OCI-LY1 (cell line): Measurements from ENCODE around the gene PARN.
"Not testable (repeated sequence)": the region's sequence is repeated elsewhere in the genome, so short reads cannot be mapped to it uniquely, and the experiment has no call there.

Experiments
- H2AFZ ChIP-seq: fragments of 200-600 bp; sonication (generic), shearing (Covaris generic); 2 replicates; pipeline ENCODE4 v1.6.0; 2014; ENCODE audit warnings: antibody characterized with exemption, mild to moderate bottlenecking, low read length
- H3F3A ChIP-seq: fragments of 200-600 bp; sonication (generic), shearing (Covaris generic); 2 replicates; pipeline ENCODE4 v1.6.0; 2014; ENCODE audit warnings: mild to moderate bottlenecking, antibody characterized with exemption, low read length, moderate library complexity; ENCODE audit not compliant: insufficient read depth
- H3K27ac ChIP-seq: fragments of 200-600 bp; sonication (generic); 2 replicates; pipeline ENCODE4 v1.5.1; 2014; ENCODE audit warnings: low read length, mixed run types, mild to moderate bottlenecking, low read depth; ENCODE audit not compliant: poor library complexity, severe bottlenecking
- H3K27me3 ChIP-seq: fragments of 200-600 bp; sonication (generic); 2 replicates; pipeline ENCODE4 v1.6.0; 2014; ENCODE audit warnings: antibody characterized with exemption, mild to moderate bottlenecking, low read length, moderate library complexity; ENCODE audit not compliant: insufficient read depth
- H3K36me3 ChIP-seq: fragments of 200-600 bp; sonication (generic); 2 replicates; pipeline ENCODE4 v1.6.1; 2014; ENCODE audit warnings: mild to moderate bottlenecking, antibody characterized with exemption, low read length, moderate library complexity, mixed read lengths; ENCODE audit not compliant: insufficient read depth
- H3K4me1 ChIP-seq: fragments of 200-600 bp; sonication (generic); 2 replicates; pipeline ENCODE4 v1.5.1; 2014; ENCODE audit warnings: mild to moderate bottlenecking, low read length, moderate library complexity; ENCODE audit not compliant: insufficient read depth, severe bottlenecking
- H3K4me2 ChIP-seq: fragments of 200-600 bp; sonication (generic), shearing (Covaris generic); 2 replicates; pipeline ENCODE4 v1.6.1; 2014; ENCODE audit warnings: low read length
- H3K4me3 ChIP-seq: fragments of 200-600 bp; sonication (generic); 2 replicates; pipeline ENCODE4 v1.5.1; 2014; ENCODE audit warnings: low read length, low read depth, mild to moderate bottlenecking, mixed read lengths; ENCODE audit not compliant: poor library complexity, severe bottlenecking
- H3K79me2 ChIP-seq: fragments of 200-600 bp; shearing (Covaris generic); 2 replicates; pipeline ENCODE4 v1.6.1; 2016; ENCODE audit warnings: mixed run types, low read length, mixed read lengths; ENCODE audit not compliant: insufficient read depth
- H3K9ac ChIP-seq: fragments of 200-600 bp; sonication (generic), shearing (Covaris generic); 2 replicates; pipeline ENCODE4 v1.6.1; 2014; ENCODE audit warnings: mild to moderate bottlenecking, low read length, mixed read lengths
- H3K9me2 ChIP-seq: fragments of 200-600 bp; sonication (generic), shearing (Covaris generic); 2 replicates; pipeline ENCODE4 v1.6.1; 2014; ENCODE audit warnings: low read depth, mild to moderate bottlenecking, low read length, mixed read lengths
- H3K9me3 ChIP-seq: fragments of 200-600 bp; shearing (Covaris generic); 2 replicates; pipeline ENCODE4 v1.6.1; 2014; ENCODE audit warnings: low read length, mixed read lengths
- H4K20me1 ChIP-seq: fragments of 200-600 bp; sonication (generic), shearing (Covaris generic); 2 replicates; pipeline ENCODE4 v1.6.0; 2016; ENCODE audit warnings: mild to moderate bottlenecking, low read length; ENCODE audit not compliant: insufficient read depth
- EZH2 ChIP-seq: fragments of 200-600 bp; sonication (generic), shearing (Covaris generic); IDR thresholded peaks from 2 replicates; pipeline ENCODE4 v1.8.0; 2017; ENCODE audit warnings: borderline replicate concordance, mixed run types, mild to moderate bottlenecking, antibody characterized with exemption, low read length, moderate library complexity, mixed read lengths
- TF ChIP-seq, protein P1 (sequence below): fragments of 200-600 bp; sonication (generic), shearing (Covaris generic); IDR thresholded peaks from 2 replicates; pipeline ENCODE4 v1.5.1; 2017; ENCODE audit warnings: mild to moderate bottlenecking, antibody characterized with exemption, low read length, moderate library complexity, mixed read lengths

Gene PARN

DNA sequence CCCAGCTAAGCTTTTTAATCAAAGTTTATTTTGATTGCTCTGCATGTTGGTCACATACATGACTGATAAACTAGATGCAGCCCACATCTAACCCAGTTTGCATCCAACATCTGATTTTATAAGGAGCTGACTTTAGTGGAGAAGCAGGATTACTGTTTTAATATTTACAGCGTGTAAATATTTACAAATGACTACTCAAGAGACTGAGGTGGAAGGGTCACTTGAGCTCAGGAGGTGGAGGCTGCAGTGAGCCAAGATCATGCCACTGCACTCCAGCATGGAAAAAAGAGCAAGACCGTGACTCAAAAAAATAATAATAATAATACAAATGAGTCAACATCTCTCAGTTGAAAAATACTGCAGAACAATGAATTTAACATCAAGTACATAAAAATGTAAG lies 50.8 kb downstream of the PARN start:
- H2AFZ ChIP-seq = no peak overlapping the region
- no peaks in the 10 kb centered on the region for H3K4me1 ChIP-seq
- H3K36me3 ChIP-seq = peaks cover 98% of the 10 kb centered on the region
- no peak overlapping the region for H3K4me2 ChIP-seq
- H3K27me3 ChIP-seq = no peaks in the 10 kb centered on the region
- H3K9ac ChIP-seq = no peak overlapping the region
- TF ChIP-seq EZH2 = no peak
- TF ChIP-seq, protein P1, sequence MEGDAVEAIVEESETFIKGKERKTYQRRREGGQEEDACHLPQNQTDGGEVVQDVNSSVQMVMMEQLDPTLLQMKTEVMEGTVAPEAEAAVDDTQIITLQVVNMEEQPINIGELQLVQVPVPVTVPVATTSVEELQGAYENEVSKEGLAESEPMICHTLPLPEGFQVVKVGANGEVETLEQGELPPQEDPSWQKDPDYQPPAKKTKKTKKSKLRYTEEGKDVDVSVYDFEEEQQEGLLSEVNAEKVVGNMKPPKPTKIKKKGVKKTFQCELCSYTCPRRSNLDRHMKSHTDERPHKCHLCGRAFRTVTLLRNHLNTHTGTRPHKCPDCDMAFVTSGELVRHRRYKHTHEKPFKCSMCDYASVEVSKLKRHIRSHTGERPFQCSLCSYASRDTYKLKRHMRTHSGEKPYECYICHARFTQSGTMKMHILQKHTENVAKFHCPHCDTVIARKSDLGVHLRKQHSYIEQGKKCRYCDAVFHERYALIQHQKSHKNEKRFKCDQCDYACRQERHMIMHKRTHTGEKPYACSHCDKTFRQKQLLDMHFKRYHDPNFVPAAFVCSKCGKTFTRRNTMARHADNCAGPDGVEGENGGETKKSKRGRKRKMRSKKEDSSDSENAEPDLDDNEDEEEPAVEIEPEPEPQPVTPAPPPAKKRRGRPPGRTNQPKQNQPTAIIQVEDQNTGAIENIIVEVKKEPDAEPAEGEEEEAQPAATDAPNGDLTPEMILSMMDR = no peak
- H3F3A ChIP-seq = no peaks in the 10 kb centered on the region
- H3K79me2 ChIP-seq = no peaks in the 10 kb centered on the region
- no peak overlapping the region for H3K4me3 ChIP-seq
- H3K9me2 ChIP-seq = no peaks in the 10 kb centered on the region
- no peak overlapping the region for H3K27ac ChIP-seq
- no peaks in the 10 kb centered on the region for H4K20me1 ChIP-seq
- H3K9me3 ChIP-seq = peaks cover 8% of the 10 kb centered on the region

DNA sequence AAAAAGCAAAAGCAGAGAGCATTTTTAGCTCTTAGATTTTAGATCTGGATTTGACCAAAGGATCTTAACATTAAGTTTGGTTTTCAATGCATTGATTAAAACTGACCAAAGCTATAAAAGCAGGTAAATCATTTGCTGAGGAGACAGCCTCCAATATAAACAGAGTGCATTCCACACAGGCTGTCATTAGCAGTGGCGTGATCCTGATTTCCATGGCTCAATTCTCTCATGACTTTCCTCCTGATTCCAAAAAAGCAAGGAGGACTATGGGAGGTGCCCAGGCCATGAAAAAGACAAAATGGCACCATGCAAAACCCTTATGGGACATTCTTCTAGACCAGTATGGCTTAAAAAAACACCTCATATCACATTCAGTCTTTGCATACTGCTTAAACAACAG lies 53.5 kb downstream of the PARN start:
- Histone ChIP-seq H3K27me3 (no peaks in the 10 kb centered on the region), H3K9me2 (no peaks in the 10 kb centered on the region), H3K9ac (no peak overlapping the region), H3K27ac (no peak overlapping the region), H2AFZ (no peak overlapping the region), H3K4me2 (no peak overlapping the region), H3K9me3 (peaks cover 8% of the 10 kb centered on the region), H3K79me2 (no peaks in the 10 kb centered on the region), H4K20me1 (no peaks in the 10 kb centered on the region), H3F3A (no peaks in the 10 kb centered on the region), H3K4me3 (no peak overlapping the region), H3K4me1 (no peaks in the 10 kb centered on the region), H3K36me3 (peaks cover 84% of the 10 kb centered on the region)
- TF ChIP-seq, protein P1 = no peak
- TF ChIP-seq EZH2 = no peak

DNA sequence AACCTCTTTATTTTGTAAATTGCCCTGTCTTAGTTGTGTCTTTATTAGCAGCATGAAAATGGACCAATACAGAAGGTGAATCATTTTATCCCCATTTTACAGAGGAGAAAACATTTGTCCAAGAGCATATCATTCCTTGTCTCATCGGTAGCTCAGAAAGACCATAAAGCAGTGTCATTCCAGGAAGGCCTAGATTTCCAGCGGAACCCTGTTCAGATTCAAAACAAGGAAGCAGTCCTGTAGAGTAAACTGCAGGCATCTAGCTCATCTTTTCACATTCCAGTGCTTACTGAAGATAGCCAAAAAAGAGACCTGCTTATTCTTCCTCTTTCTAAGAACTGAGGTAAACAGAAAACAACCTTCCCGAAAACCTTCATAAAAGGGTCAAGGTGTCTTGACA lies 54.0 kb downstream of the PARN start:
- H3K4me2 ChIP-seq = no peak overlapping the region
- no peaks in the 10 kb centered on the region for H3K79me2 ChIP-seq
- H3K9me2 ChIP-seq = no peaks in the 10 kb centered on the region
- no peaks in the 10 kb centered on the region for H3K4me1 ChIP-seq
- H3K27me3 ChIP-seq = no peaks in the 10 kb centered on the region
- H2AFZ ChIP-seq = no peak overlapping the region
- TF ChIP-seq EZH2 = no peak
- TF ChIP-seq, protein P1 = no peak
- H3K4me3 ChIP-seq = no peak overlapping the region
- H4K20me1 ChIP-seq = no peaks in the 10 kb centered on the region
- peaks cover 8% of the 10 kb centered on the region for H3K9me3 ChIP-seq
- H3K36me3 ChIP-seq = peaks cover 79% of the 10 kb centered on the region
- no peaks in the 10 kb centered on the region for H3F3A ChIP-seq
- no peak overlapping the region for H3K9ac ChIP-seq
- no peak overlapping the region for H3K27ac ChIP-seq

DNA sequence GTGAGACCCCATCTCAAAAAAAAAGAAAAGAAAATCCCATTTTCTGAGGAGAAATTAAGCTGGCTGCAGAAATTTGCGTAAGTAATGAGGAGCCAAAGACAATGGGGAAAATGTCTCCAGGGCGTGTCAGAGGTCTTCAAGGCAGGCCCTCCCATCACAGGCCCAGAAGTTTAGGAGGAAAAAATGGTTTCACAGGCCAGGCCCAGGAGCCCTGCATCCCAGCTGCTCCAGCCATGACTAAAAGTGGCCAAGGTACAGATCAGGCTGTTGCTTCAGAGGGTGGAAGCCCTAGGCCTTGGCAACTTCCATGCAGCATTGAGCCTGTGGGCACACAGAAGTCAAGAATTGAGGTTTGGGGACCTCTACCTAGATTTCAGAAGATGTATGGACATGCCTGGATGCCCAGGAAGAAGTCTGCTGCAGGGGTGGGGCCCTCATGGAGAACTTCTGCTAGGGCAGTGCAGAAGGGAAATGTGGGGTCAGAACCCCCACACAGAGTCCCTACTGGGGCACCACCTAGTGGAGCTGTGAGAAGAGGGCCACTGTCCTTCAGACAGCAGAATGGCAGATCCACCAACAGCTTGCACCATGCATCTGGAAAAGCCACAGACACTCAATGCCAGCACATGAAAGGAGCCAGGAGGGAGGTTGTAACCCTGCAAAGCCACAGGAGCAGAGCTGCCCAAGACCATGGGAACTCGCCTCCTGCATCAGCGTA lies 55.2 kb downstream of the PARN start:
- H3K4me1 ChIP-seq, H4K20me1 ChIP-seq, H3K27ac ChIP-seq, H3K79me2 ChIP-seq, H3K4me3 ChIP-seq, H3K9me3 ChIP-seq, H3K9me2 ChIP-seq, H3K9ac ChIP-seq, H3F3A ChIP-seq, H2AFZ ChIP-seq, H3K4me2 ChIP-seq, H3K27me3 ChIP-seq: not testable (repeated sequence)
- peaks cover 67% of the 10 kb centered on the region for H3K36me3 ChIP-seq
